Lung (tissue), 12 donors: ENCODE data around the gene LMBRD2. TPM values are rescaled to one million over a fixed set of nuclear protein-coding genes. Genes with fewer than 3 reads are reported as not detected.

ENCODE experiments used
- ATAC-seq: fragments of 200-7000 bp; cut with Tn5 transposase; one replicate; pipeline ENCODE4 v1.9.1; 2020; ENCODE audit warnings: moderate number of reproducible peaks; ENCODE audit not compliant: insufficient read depth, low FRiP score
- DNase-seq, 3 donors: peaks; one replicate each; pipeline ENCODE4 v3.0.0-alpha.2; 2013 to 2017
- H3K27ac ChIP-seq, 2 donors: one replicate each; pipeline ENCODE4 v1.5.1; 2013; ENCODE audit warnings: mild to moderate bottlenecking in 2 of 2, moderate library complexity in 2 of 2, control low read depth in 1 of 2, inconsistent platforms in 1 of 2, low read depth in 1 of 2, low read length in 1 of 2
- H3K27me3 ChIP-seq, 3 donors: one replicate each; pipeline ENCODE4 v1.5.1; 2013; ENCODE audit warnings: low read length in 2 of 3; ENCODE audit not compliant: control insufficient read depth in 3 of 3, insufficient read depth in 3 of 3
- H3K36me3 ChIP-seq, 4 donors: one replicate each; pipeline ENCODE4 v1.5.1; 2013; ENCODE audit warnings: low read length in 4 of 4, mild to moderate bottlenecking in 1 of 4, moderate library complexity in 1 of 4; ENCODE audit not compliant: control insufficient read depth in 4 of 4, insufficient read depth in 4 of 4
- H3K4me1 ChIP-seq, 5 donors: one replicate each; pipeline ENCODE4 v1.5.1; 2013; ENCODE audit warnings: low read length in 5 of 5, mild to moderate bottlenecking in 2 of 5, moderate library complexity in 1 of 5; ENCODE audit not compliant: control insufficient read depth in 5 of 5, insufficient read depth in 5 of 5
- H3K4me3 ChIP-seq: one replicate; pipeline ENCODE4 v1.5.1; 2013; ENCODE audit warnings: mild to moderate bottlenecking, control low read depth, moderate library complexity
- H3K9ac ChIP-seq, 2 donors: one replicate each; pipeline ENCODE4 v1.5.1; 2013; ENCODE audit warnings: low read length in 2 of 2, control low read depth in 1 of 2; ENCODE audit not compliant: insufficient read depth in 1 of 2
- H3K9me3 ChIP-seq, 4 donors: one replicate each; pipeline ENCODE4 v1.5.1; 2013; ENCODE audit warnings: low read length in 3 of 4, mild to moderate bottlenecking in 1 of 4, moderate library complexity in 1 of 4; ENCODE audit not compliant: control insufficient read depth in 4 of 4, insufficient read depth in 3 of 4
- CTCF ChIP-seq: IDR thresholded peaks from 2 replicates; pipeline ENCODE4 v1.5.1; 2012; ENCODE audit warnings: mild to moderate bottlenecking; ENCODE audit errors: control extremely low read depth, extremely low read depth
- WGBS, 2 donors: extraction: QIAGEN DNeasy Blood & Tissue Kit; methylation state at CpG; one replicate each; pipeline ENCODE4 v1.1.7; 2013; 5-methylcytosine and 5-hydroxymethylcytosine counted together
- polyA plus RNA-seq, 2 donors: library from polyadenylated mRNA; stranded (reverse); fragments of 200-250 nt; gene quantifications; one replicate each; pipeline ENCODE4 v1.2.1, GENCODE V29; 2013
- total RNA-seq, 2 donors: library from RNA; depleted of rRNA in 1 of 2; stranded (reverse); fragments of >200 nt in 1 of 2; gene quantifications; one replicate each; pipeline ENCODE4 v1.2.1, GENCODE V29; 2014 to 2021
- donor health status: control.
- donor health status: control.
- donor health status: Bipolar disorder and iron deficiency.
- donor health status: healthy.
- donor health status: DM: yes; HTN: yes; CAD: no.

LMBRD2 gene
- total and polyA plus RNA-seq, 4 donors = 2.1 to 16.8 (median 7.9) TPM

GRCh38 chr5:36156121-36156601 lies 4.5 kb upstream of the LMBRD2 start:
- no peak overlapping the region for H3K4me3 ChIP-seq
- 57 to 66% methylated on average over 4 of the region's 4 CpGs for WGBS, 2 donors
- peaks cover 0 to 18% (median 16%) of the 10 kb centered on the region in 5 donors for H3K4me1 ChIP-seq
- no peak overlapping the region for H3K27ac ChIP-seq
- no peaks in the 10 kb centered on the region for H3K27me3 ChIP-seq
- peak in 1 of 3 donors; percentile 16 for DNase-seq
- no peak overlapping the region for H3K9ac ChIP-seq
- no peak for TF ChIP-seq CTCF
- no peak for ATAC-seq
- no peaks in the 10 kb centered on the region for H3K9me3 ChIP-seq
- H3K36me3 ChIP-seq = peaks cover 8 to 40% (median 20%) of the 10 kb centered on the region in 4 donors

- H3K36me3 ChIP-seq = peaks cover 6 to 32% (median 19%) of the 10 kb centered on the region in 4 donors
- WGBS, 2 donors = 79% methylated on average over 7 of the region's 7 CpGs
- no peak overlapping the region for H3K9ac ChIP-seq
- no peak for DNase-seq
- TF ChIP-seq CTCF = no peak
- ATAC-seq = no peak
- no peaks in the 10 kb centered on the region for H3K27me3 ChIP-seq
- H3K27ac ChIP-seq = no peak overlapping the region
- peaks cover 0 to 25% (median 16%) of the 10 kb centered on the region in 5 donors for H3K4me1 ChIP-seq
- no peak overlapping the region for H3K4me3 ChIP-seq
- no peaks in the 10 kb centered on the region for H3K9me3 ChIP-seq
Observed at GRCh38 chr5:36155291-36155690, 3.6 kb upstream of the LMBRD2 start.

GRCh38 chr5:36153726-36154125 lies 2.0 kb upstream of the LMBRD2 start:
- H3K27ac ChIP-seq = no peak overlapping the region
- TF ChIP-seq CTCF = no peak
- H3K27me3 ChIP-seq = no peaks in the 10 kb centered on the region
- peaks cover 0 to 25% (median 16%) of the 10 kb centered on the region in 5 donors for H3K4me1 ChIP-seq
- peaks cover 3 to 26% (median 16%) of the 10 kb centered on the region in 4 donors for H3K36me3 ChIP-seq
- 64 to 68% methylated on average over 4 of the region's 4 CpGs for WGBS, 2 donors
- peak overlapping the region in 1 of 2 donors; percentile 28 for H3K9ac ChIP-seq
- DNase-seq (no peak), ATAC-seq (no peak)
- H3K9me3 ChIP-seq = no peaks in the 10 kb centered on the region
- no peak overlapping the region for H3K4me3 ChIP-seq

- Histone ChIP-seq H3K27me3 (no peaks in the 10 kb centered on the region), H3K9me3 (no peaks in the 10 kb centered on the region), H3K9ac (peak overlapping the region; percentile 28 to 62), H3K4me1 (peaks cover 0 to 25% (median 16%) of the 10 kb centered on the region in 5 donors), H3K4me3 (no peak overlapping the region), H3K36me3 (peaks cover 3 to 26% (median 16%) of the 10 kb centered on the region in 4 donors), H3K27ac (no peak overlapping the region)
- WGBS, 2 donors = 68 to 82% methylated on average over 7 of the region's 7 CpGs
- no peak for TF ChIP-seq CTCF
- ATAC-seq (no peak), DNase-seq (no peak)
Observed at GRCh38 chr5:36153298-36153677, 1.6 kb upstream of the LMBRD2 start.
